Kidney epithelial cell (primary cell): ENCODE data around the gene COX7A2L. TPM values are rescaled to one million over a fixed set of nuclear protein-coding genes. Genes with fewer than 3 reads are reported as not detected.
"Not testable (repeated sequence)": the region's sequence is repeated elsewhere in the genome, so short reads cannot be mapped to it uniquely, and the experiment has no call there.

ENCODE experiments used
- DNase-seq: peaks from one replicate; pipeline ENCODE4 v3.0.0-alpha.2; 2010; ENCODE audit warnings: low read depth
- H3K27me3 ChIP-seq: 2 replicates; pipeline ENCODE4 v1.6.0; 2011; ENCODE audit warnings: low read length; ENCODE audit not compliant: control insufficient read depth, insufficient read depth
- H3K36me3 ChIP-seq: 2 replicates; pipeline ENCODE4 v1.5.1; 2011; ENCODE audit warnings: low read length; ENCODE audit not compliant: control insufficient read depth, insufficient read depth
- H3K4me3 ChIP-seq: 2 replicates; pipeline ENCODE4 v1.5.1; 2011; ENCODE audit warnings: low read depth, mild to moderate bottlenecking, control low read depth, low read length
- total RNA-seq: library from RNA; depleted of rRNA; stranded (reverse); fragments of >200 nt; gene quantifications from 2 replicates; pipeline ENCODE4 v1.2.3, GENCODE V29; 2015
- TF ChIP-seq, protein P1 (sequence below): IDR thresholded peaks from 2 replicates; pipeline ENCODE4 v1.5.1; 2011; ENCODE audit warnings: mild to moderate bottlenecking, moderate library complexity, low read length, control low read depth, inconsistent platforms; ENCODE audit not compliant: insufficient read depth, poor library complexity, severe bottlenecking

Gene COX7A2L, protein sequence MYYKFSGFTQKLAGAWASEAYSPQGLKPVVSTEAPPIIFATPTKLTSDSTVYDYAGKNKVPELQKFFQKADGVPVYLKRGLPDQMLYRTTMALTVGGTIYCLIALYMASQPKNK
- 240 and 250 TPM in 2 replicates for total RNA-seq

DNA sequence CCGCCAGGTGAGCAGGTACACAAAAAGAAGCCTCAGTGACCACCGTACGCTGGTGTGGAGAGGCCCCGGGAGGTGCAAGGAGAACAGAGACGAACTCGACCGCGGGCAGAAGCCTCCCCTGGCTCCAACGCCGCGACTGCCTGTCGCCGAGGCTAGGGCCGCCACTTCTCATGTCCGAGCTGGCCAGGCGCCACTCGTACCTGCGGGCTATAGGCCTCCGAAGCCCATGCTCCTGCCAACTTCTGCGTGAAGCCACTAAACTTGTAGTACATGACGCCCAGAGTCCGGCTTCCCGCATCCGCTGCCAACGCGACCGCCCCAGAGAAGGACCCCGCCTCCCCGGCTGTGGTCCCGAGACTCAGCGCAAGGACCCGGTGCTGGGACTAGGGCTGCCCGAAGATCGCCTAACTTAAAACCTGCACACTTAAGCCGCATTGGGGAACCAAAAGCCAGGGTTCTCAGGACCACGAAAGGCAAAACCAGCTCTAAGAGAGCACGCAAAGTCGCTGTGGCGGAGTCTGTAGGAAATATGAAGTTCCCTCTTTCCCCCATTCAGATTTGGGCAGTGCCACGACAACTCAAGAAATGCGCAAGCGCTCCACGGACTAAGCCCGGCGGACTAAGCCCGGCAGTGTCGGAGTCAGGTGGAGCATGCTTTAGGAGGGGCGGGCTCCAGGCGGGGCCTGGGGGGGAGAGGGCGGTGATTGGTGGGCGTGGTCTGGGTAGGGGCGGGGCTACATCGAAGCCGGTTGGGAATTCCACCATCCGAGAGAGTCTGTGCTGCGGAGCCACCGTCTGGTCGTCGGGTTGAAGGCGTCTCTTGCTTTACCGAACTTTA lies at the start of gene COX7A2L:
COX7A2L (minus strand) TSS at position 328 of the 838 bp plus-strand sequence; CDS start at position 272, 56 bp downstream.
- Histone ChIP-seq H3K4me3 (peak within 1 kb of the TSS; percentile 93), H3K36me3 (no peaks in the 10 kb centered on the region), H3K27me3 (no peaks in the 10 kb centered on the region)
- peak; percentile 79 for DNase-seq
- TF ChIP-seq, protein P1, sequence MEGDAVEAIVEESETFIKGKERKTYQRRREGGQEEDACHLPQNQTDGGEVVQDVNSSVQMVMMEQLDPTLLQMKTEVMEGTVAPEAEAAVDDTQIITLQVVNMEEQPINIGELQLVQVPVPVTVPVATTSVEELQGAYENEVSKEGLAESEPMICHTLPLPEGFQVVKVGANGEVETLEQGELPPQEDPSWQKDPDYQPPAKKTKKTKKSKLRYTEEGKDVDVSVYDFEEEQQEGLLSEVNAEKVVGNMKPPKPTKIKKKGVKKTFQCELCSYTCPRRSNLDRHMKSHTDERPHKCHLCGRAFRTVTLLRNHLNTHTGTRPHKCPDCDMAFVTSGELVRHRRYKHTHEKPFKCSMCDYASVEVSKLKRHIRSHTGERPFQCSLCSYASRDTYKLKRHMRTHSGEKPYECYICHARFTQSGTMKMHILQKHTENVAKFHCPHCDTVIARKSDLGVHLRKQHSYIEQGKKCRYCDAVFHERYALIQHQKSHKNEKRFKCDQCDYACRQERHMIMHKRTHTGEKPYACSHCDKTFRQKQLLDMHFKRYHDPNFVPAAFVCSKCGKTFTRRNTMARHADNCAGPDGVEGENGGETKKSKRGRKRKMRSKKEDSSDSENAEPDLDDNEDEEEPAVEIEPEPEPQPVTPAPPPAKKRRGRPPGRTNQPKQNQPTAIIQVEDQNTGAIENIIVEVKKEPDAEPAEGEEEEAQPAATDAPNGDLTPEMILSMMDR: peak; percentile 37

DNA sequence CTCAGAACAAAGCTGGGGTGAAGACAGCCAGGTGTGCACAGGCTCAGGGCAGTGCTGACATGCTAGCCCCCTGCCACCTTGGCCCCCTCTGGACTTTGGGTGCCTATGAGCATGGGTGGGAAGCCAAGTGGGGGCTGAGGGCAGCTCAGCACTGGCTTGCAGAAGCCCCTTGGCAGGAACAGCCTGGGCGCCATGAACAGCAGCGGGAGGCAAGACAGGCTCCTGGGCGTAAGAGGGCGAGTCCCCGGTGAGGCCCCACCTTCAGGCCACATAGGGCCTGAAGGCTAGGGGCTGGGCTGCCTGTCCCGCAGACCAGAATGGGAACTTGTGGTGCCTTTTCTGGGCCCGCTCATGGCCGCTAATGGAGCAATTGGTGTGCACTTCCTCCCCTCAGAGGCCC lies 47.0 kb upstream of the COX7A2L start:
- H3K27me3 ChIP-seq: no peaks in the 10 kb centered on the region
- H3K36me3 ChIP-seq: no peaks in the 10 kb centered on the region
- TF ChIP-seq, protein P1: no peak
- no peak overlapping the region for H3K4me3 ChIP-seq
- no peak for DNase-seq

DNA sequence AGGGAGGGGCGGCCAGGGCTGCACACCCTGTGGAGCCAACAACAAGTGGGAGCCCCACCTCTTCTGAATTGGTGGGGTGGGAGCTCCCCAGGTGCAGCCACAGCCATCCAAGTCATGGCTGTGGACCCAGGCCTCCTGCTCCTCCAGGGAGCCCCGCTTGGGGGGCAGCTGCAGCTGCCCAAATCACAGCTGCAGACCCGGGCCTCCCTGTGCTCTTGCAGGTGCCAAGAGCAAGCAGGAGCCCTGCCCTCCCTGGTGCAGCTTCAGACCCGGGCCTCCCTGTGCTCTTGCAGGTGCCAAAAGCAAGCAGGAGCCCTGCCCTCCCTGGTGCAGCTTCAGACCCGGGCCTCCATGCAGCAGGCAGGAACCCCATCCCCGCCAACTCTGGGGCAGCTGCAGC lies 46.5 kb upstream of the COX7A2L start:
- no peak for DNase-seq
- TF ChIP-seq, protein P1: no peak
- no peaks in the 10 kb centered on the region for H3K27me3 ChIP-seq
- no peaks in the 10 kb centered on the region for H3K36me3 ChIP-seq
- H3K4me3 ChIP-seq: no peak overlapping the region

DNA sequence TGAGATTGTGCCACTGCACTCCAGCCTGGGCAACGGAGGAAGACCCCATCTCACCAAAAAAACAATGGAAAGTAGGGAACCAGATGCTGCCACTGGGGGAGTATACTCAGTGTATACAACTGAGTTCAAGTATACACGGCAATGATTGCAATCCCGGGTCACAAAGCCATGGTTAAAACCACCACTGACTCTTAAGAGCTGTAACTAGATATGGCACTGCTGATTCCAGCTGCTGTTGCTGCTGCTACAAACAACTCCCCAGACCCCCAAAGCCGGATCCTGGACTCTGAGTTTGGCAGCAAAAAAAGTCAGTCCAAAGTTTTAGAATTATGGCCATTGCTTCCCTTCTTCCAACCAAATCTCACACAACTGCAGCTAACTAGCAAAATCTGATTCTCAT lies 43.7 kb upstream of the COX7A2L start:
- H3K27me3 ChIP-seq: no peaks in the 10 kb centered on the region
- TF ChIP-seq, protein P1: no peak
- no peaks in the 10 kb centered on the region for H3K36me3 ChIP-seq
- no peak overlapping the region for H3K4me3 ChIP-seq
- DNase-seq: no peak

DNA sequence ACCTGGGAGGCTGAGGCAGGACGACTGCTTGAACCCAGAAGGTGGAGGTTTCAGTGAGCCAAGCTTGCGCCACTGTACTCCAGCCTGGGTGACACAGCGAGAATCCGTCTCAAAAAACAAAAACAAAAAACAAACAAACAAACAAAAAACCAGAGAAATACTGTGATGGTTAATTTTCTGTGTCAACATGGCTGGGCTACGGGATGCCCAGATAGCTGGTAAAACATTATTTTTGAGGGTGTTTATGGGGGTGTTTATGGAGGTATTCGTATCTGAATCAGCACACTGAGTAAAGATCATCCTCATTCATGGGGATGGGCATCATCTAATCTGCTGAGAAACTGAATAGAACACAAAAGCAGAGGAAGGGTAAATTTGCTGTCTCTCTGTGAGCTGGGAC lies 40.8 kb upstream of the COX7A2L start:
- Histone ChIP-seq H3K27me3 (no peaks in the 10 kb centered on the region), H3K36me3 (no peaks in the 10 kb centered on the region), H3K4me3 (no peak overlapping the region)
- TF ChIP-seq, protein P1: no peak
- no peak for DNase-seq

DNA sequence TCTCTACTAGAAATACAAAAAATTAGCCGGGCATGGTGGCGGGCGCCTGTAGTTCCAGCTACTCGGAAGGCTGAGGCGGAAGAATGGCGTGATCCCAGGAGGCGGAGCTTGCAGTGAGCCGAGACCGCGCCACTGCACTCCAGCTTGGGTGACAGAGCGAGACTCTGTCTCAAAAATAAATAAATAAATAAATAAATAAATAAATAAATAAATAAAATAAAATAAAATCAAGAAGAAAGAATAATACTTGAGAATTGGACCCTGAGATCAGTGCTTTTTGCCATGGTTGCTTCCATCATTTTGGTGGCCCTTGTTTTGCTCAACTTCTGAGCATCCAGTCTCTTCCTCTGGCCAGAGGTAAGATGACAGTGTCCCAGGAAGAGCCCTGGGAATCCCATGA lies 37.0 kb upstream of the COX7A2L start:
- not testable (repeated sequence) for DNase-seq, H3K36me3 ChIP-seq, H3K27me3 ChIP-seq, H3K4me3 ChIP-seq

DNA sequence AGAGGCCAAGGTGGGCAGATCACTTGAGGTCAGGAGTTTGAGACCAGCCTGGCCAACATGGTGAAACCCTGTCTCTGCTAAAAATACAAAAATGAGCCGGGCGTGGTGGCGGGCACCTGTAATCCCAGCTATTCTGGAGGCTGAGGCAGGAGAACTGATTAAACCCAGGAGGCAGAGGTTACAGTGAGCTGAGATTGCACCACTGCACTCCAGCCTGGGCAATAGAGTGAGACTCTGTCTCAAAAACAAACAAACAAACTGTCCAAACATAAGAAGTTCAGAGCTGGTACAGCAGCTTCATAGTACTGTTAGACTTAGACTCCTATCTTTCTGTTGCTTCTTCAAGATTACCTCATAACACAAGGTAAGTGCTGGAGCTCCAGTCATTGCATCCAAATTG lies 32.3 kb upstream of the COX7A2L start:
- DNase-seq, H3K36me3 ChIP-seq, H3K27me3 ChIP-seq, H3K4me3 ChIP-seq: not testable (repeated sequence)
